Measurements from ENCODE around the gene OR4A16. TPM values are rescaled to one million over a fixed set of nuclear protein-coding genes. Genes with fewer than 3 reads are reported as not detected.

OR4A16 gene
- polyA plus RNA-seq (2013, experiment 1 of 2) = not detected
- polyA plus RNA-seq (2013, experiment 2 of 2) = not detected

DNA sequence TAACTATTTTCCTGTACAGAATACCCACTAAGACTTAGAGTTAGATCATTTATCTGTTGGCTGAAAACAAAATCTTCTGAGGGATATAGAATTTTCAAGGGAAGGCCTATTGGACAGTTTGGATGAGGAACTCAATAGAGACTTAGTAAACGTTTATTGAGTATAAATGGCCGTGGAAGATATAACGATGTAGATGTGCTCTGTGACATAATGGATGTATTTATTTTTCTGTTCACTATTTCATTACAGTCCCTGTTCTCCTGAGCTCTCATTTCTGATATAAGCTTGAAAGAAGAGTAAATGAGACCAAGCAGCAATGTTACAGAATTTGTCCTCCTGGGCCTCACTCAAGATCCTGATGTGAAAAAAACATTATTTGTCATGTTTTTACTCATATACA is at the start of gene OR4A16:
Gene OR4A16 (plus strand): TSS at position 301 of the 400 bp plus-strand sequence. CDS start 0 bp downstream, at position 301.
- WGBS, 2 donors (ENCODE audit: extremely low coverage in 2 of 2, insufficient read length in 2 of 2, insufficient replicate concordance in 1 of 2) = no CpG with 5 or more reads among the region's 3 CpGs
- H3K36me3 ChIP-seq (replicated peaks in 1 of 2; ENCODE audit: control insufficient read depth in 2 of 2, insufficient read depth in 2 of 2, low read length in 2 of 2) = no peaks in the 10 kb centered on the region
- no peak within 1 kb of the TSS for H2AFZ ChIP-seq (ENCODE audit: low read length)
- no peak within 1 kb of the TSS for H2AK5ac ChIP-seq (ENCODE audit: low read depth, low read length)
- peaks cover 0 to 5% of the 10 kb centered on the region in 2 donors for H3K9me3 ChIP-seq (replicated peaks in 1 of 2; ENCODE audit: control insufficient read depth in 2 of 2, insufficient read depth in 1 of 2, low read depth in 1 of 2, low read length in 2 of 2)
- H3K79me1 ChIP-seq (ENCODE audit: low read depth, low read length) = no peaks in the 10 kb centered on the region
- no peaks in the 10 kb centered on the region for H3K4me1 ChIP-seq (ENCODE audit: control insufficient read depth in 2 of 2, insufficient read depth in 1 of 2, low read depth in 1 of 2, low read length in 2 of 2)
- no peak within 1 kb of the TSS for H3K4ac ChIP-seq (ENCODE audit: low read length)
- H3K23ac ChIP-seq (ENCODE audit: low read depth, low read length, poor library complexity) = no peak within 1 kb of the TSS
- H2BK15ac ChIP-seq (ENCODE audit: low read length) = no peak within 1 kb of the TSS
- H3K27ac ChIP-seq (replicated peaks; ENCODE audit: low read length) = no peak within 1 kb of the TSS
- H3K14ac ChIP-seq (ENCODE audit: low read length) = no peak within 1 kb of the TSS
- no peak within 1 kb of the TSS for H4K8ac ChIP-seq (ENCODE audit: low read depth, low read length)
- H3K4me3 ChIP-seq (ENCODE audit: low read length in 2 of 2) = no peak within 1 kb of the TSS
- no peak within 1 kb of the TSS for H3K4me2 ChIP-seq (ENCODE audit: insufficient read depth, low read length, poor library complexity, severe bottlenecking)
- H2BK5ac ChIP-seq (ENCODE audit: low read length) = no peak within 1 kb of the TSS
- H3K9ac ChIP-seq (ENCODE audit: low read depth, low read length, poor library complexity) = no peak within 1 kb of the TSS
- H2BK120ac ChIP-seq (ENCODE audit: low read depth, low read length) = no peak within 1 kb of the TSS
- no peaks in the 10 kb centered on the region for H3K27me3 ChIP-seq (ENCODE audit: control insufficient read depth in 3 of 3, insufficient read depth in 3 of 3, low read depth in 1 of 3, low read length in 3 of 3)
- H4K91ac ChIP-seq (ENCODE audit: low read depth, low read length, poor library complexity) = no peak within 1 kb of the TSS
- no peak within 1 kb of the TSS for H3K18ac ChIP-seq (ENCODE audit: low read length)
- no peak within 1 kb of the TSS for H2BK12ac ChIP-seq (ENCODE audit: low read length)
- no peak for DNase-seq (ENCODE audit: low spot score)

DNA sequence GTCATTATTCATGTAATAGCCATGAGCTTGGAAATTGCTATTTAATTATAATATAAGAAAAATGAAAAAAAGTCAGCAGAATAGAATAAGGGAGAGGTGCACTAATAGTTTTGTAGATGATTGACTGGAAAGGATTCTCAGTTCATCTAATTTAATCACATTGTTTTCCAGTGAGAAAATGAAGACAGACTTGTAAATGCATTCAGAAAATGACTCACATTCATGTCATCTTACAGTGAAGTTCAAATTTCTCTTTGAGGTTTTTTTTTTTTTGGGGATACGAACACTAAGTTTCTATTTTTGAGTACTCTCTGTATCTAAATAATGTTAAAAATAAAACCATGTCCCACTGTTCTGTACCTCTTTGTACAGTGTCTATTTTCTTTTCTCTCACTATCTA is 18.5 kb upstream of the OR4A16 start:
- H2BK120ac ChIP-seq (ENCODE audit: low read depth, low read length) = no peak overlapping the region

GRCh38 chr11:55345306-55345705 is 2.3 kb downstream of the OR4A16 start:
- Histone ChIP-seq H3K4me1 (ENCODE audit: control insufficient read depth in 2 of 2, insufficient read depth in 1 of 2, low read depth in 1 of 2, low read length in 2 of 2) (no peaks in the 10 kb centered on the region), H2BK5ac (ENCODE audit: low read length) (no peak overlapping the region), H3K14ac (ENCODE audit: low read length) (no peak overlapping the region), H3K9me3 (replicated peaks in 1 of 2; ENCODE audit: control insufficient read depth in 2 of 2, insufficient read depth in 1 of 2, low read depth in 1 of 2, low read length in 2 of 2) (peaks cover 3 to 10% of the 10 kb centered on the region in 2 donors), H2BK12ac (ENCODE audit: low read length) (no peak overlapping the region), H2BK120ac (ENCODE audit: low read depth, low read length) (no peak overlapping the region), H2AFZ (ENCODE audit: low read length) (no peak overlapping the region), H3K27me3 (ENCODE audit: control insufficient read depth in 3 of 3, insufficient read depth in 3 of 3, low read depth in 1 of 3, low read length in 3 of 3) (no peaks in the 10 kb centered on the region), H2BK15ac (ENCODE audit: low read length) (no peak overlapping the region), H3K79me1 (ENCODE audit: low read depth, low read length) (no peaks in the 10 kb centered on the region), H3K4me3 (ENCODE audit: low read length in 2 of 2) (no peak overlapping the region), H3K9ac (ENCODE audit: low read depth, low read length, poor library complexity) (no peak overlapping the region), H3K36me3 (replicated peaks in 1 of 2; ENCODE audit: control insufficient read depth in 2 of 2, insufficient read depth in 2 of 2, low read length in 2 of 2) (no peaks in the 10 kb centered on the region), H3K4me2 (ENCODE audit: insufficient read depth, low read length, poor library complexity, severe bottlenecking) (no peak overlapping the region), H2AK5ac (ENCODE audit: low read depth, low read length) (no peak overlapping the region), H3K27ac (replicated peaks; ENCODE audit: low read length) (no peak overlapping the region), H4K8ac (ENCODE audit: low read depth, low read length) (no peak overlapping the region), H3K23ac (ENCODE audit: low read depth, low read length, poor library complexity) (no peak overlapping the region), H4K91ac (ENCODE audit: low read depth, low read length, poor library complexity) (no peak overlapping the region), H3K4ac (ENCODE audit: low read length) (no peak overlapping the region), H3K18ac (ENCODE audit: low read length) (no peak overlapping the region)
- DNase-seq (ENCODE audit: low spot score) = no peak
- WGBS, 2 donors (ENCODE audit: extremely low coverage in 2 of 2, insufficient read length in 2 of 2, insufficient replicate concordance in 1 of 2) = no CpG with 5 or more reads among the region's 1 CpG

More for the DNA sequence above, 18.5 kb upstream of the OR4A16 start:
- H4K8ac ChIP-seq (ENCODE audit: low read depth, low read length) = no peak overlapping the region
- H4K91ac ChIP-seq (ENCODE audit: low read depth, low read length, poor library complexity) = no peak overlapping the region
- H2BK12ac ChIP-seq (ENCODE audit: low read length) = no peak overlapping the region
- no peak overlapping the region for H3K4ac ChIP-seq (ENCODE audit: low read length)
- peaks cover 0 to 10% of the 10 kb centered on the region in 2 donors for H3K9me3 ChIP-seq (replicated peaks in 1 of 2; ENCODE audit: control insufficient read depth in 2 of 2, insufficient read depth in 1 of 2, low read depth in 1 of 2, low read length in 2 of 2)
- H3K79me1 ChIP-seq (ENCODE audit: low read depth, low read length) = no peaks in the 10 kb centered on the region
- no peak overlapping the region for H3K9ac ChIP-seq (ENCODE audit: low read depth, low read length, poor library complexity)
- H3K23ac ChIP-seq (ENCODE audit: low read depth, low read length, poor library complexity) = no peak overlapping the region
- WGBS, 2 donors (ENCODE audit: extremely low coverage in 2 of 2, insufficient read length in 2 of 2, insufficient replicate concordance in 1 of 2) = no CpG with 5 or more reads among the region's 1 CpG
- no peak for DNase-seq (ENCODE audit: low spot score)
- no peak overlapping the region for H2AK5ac ChIP-seq (ENCODE audit: low read depth, low read length)
- H3K18ac ChIP-seq (ENCODE audit: low read length) = no peak overlapping the region
- H3K4me3 ChIP-seq (ENCODE audit: low read length in 2 of 2) = no peak overlapping the region
- no peak overlapping the region for H2BK5ac ChIP-seq (ENCODE audit: low read length)
- H2AFZ ChIP-seq (ENCODE audit: low read length) = no peak overlapping the region
- H3K4me2 ChIP-seq (ENCODE audit: insufficient read depth, low read length, poor library complexity, severe bottlenecking) = no peak overlapping the region
- no peak overlapping the region for H3K27ac ChIP-seq (replicated peaks; ENCODE audit: low read length)
- no peaks in the 10 kb centered on the region for H3K4me1 ChIP-seq (ENCODE audit: control insufficient read depth in 2 of 2, insufficient read depth in 1 of 2, low read depth in 1 of 2, low read length in 2 of 2)
- H3K14ac ChIP-seq (ENCODE audit: low read length) = no peak overlapping the region
- no peaks in the 10 kb centered on the region for H3K27me3 ChIP-seq (ENCODE audit: control insufficient read depth in 3 of 3, insufficient read depth in 3 of 3, low read depth in 1 of 3, low read length in 3 of 3)
- no peak overlapping the region for H2BK15ac ChIP-seq (ENCODE audit: low read length)
- no peaks in the 10 kb centered on the region for H3K36me3 ChIP-seq (replicated peaks in 1 of 2; ENCODE audit: control insufficient read depth in 2 of 2, insufficient read depth in 2 of 2, low read length in 2 of 2)

DNA sequence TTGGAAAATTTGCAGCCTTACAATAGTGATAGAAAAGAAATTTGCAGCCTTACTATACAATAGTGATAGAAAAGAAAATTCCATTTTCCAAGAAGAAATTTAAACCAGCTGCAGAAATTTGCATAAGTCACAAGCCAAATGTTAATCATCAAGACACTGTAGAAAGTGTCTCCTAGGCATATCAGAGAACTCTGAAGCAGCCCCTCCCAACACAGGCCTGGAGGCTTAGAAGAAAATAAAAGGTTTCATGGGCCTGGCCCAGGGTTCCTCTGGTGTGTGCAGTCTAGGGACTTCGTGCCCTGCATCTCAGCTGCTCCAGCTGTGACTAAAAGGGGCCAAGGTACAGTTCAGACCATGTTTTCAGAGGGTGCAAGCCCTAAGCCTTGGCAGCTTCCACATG is 6.0 kb downstream of the OR4A16 start:
- H2BK15ac ChIP-seq (ENCODE audit: low read length) = no peak overlapping the region
- H3K23ac ChIP-seq (ENCODE audit: low read depth, low read length, poor library complexity) = no peak overlapping the region
- no peak for DNase-seq (ENCODE audit: low spot score)
- H3K4me3 ChIP-seq (ENCODE audit: low read length in 2 of 2) = no peak overlapping the region
- no peak overlapping the region for H4K91ac ChIP-seq (ENCODE audit: low read depth, low read length, poor library complexity)
- no peak overlapping the region for H2BK5ac ChIP-seq (ENCODE audit: low read length)
- H3K18ac ChIP-seq (ENCODE audit: low read length) = no peak overlapping the region
- H3K4me2 ChIP-seq (ENCODE audit: insufficient read depth, low read length, poor library complexity, severe bottlenecking) = no peak overlapping the region
- no peak overlapping the region for H3K27ac ChIP-seq (replicated peaks; ENCODE audit: low read length)
- no peak overlapping the region for H4K8ac ChIP-seq (ENCODE audit: low read depth, low read length)
- no peaks in the 10 kb centered on the region for H3K36me3 ChIP-seq (replicated peaks in 1 of 2; ENCODE audit: control insufficient read depth in 2 of 2, insufficient read depth in 2 of 2, low read length in 2 of 2)
- H3K9ac ChIP-seq (ENCODE audit: low read depth, low read length, poor library complexity) = no peak overlapping the region
- peaks cover 0 to under 1% of the 10 kb centered on the region in 2 donors for H3K4me1 ChIP-seq (ENCODE audit: control insufficient read depth in 2 of 2, insufficient read depth in 1 of 2, low read depth in 1 of 2, low read length in 2 of 2)
- H3K79me1 ChIP-seq (ENCODE audit: low read depth, low read length) = no peaks in the 10 kb centered on the region
- no peaks in the 10 kb centered on the region for H3K27me3 ChIP-seq (ENCODE audit: control insufficient read depth in 3 of 3, insufficient read depth in 3 of 3, low read depth in 1 of 3, low read length in 3 of 3)
- H3K4ac ChIP-seq (ENCODE audit: low read length) = no peak overlapping the region
- H2BK120ac ChIP-seq (ENCODE audit: low read depth, low read length) = no peak overlapping the region
- no peak overlapping the region for H3K14ac ChIP-seq (ENCODE audit: low read length)
- peaks cover 3 to 7% of the 10 kb centered on the region in 2 donors for H3K9me3 ChIP-seq (replicated peaks in 1 of 2; ENCODE audit: control insufficient read depth in 2 of 2, insufficient read depth in 1 of 2, low read depth in 1 of 2, low read length in 2 of 2)
- no peak overlapping the region for H2BK12ac ChIP-seq (ENCODE audit: low read length)
- H2AFZ ChIP-seq (ENCODE audit: low read length) = no peak overlapping the region
- H2AK5ac ChIP-seq (ENCODE audit: low read depth, low read length) = no peak overlapping the region
- no CpG with 5 or more reads among the region's 1 CpG for WGBS, 2 donors (ENCODE audit: extremely low coverage in 2 of 2, insufficient read length in 2 of 2, insufficient replicate concordance in 1 of 2)
